ENCODE measurements around the gene ARHGAP12. TPM values are rescaled to one million over a fixed set of nuclear protein-coding genes. Genes with fewer than 3 reads are reported as not detected.

The ARHGAP12 gene
- total and polyA plus RNA-seq, 9 donors: 17.8 to 41.1 (median 23.1) TPM

DNA sequence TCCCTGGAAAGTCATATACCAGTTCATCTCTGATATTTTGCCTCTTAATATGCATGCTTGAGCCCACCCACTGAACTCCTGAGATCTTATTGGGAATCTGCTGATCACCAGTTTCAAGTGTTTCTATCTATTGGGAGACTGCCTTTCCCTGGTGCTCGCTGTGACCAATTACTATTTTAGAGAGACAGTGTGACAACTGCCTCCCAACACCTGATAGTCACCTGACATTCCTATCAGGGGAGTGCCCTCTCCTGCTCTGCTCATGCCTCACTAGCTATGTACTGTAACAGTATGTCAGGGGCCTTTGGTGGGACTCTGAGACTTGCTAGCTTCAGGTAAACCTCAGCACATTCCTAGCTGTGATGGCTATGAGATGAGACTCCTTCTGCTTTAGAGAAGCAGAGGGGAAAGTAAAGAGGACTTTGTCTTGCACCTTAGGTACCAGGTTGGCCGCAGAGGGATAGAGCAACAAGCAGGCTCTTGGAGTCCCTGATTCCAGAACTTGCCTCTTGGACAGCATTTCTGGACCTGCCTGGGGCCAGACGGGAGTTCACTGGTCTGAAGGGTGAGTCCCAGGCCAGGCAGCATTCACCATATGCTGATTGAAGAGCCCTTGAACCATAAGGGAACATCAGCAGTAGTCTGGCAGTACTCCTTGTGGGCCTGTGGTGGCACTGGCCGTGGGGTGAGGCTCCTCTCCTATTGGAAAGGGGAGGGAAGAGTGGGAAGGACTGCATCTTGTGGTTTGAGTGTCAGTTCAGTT lies 34.4 kb upstream of the ARHGAP12 start:
- no peak overlapping the region for H3K4me3 ChIP-seq (ENCODE audit: low read length)
- DNase-seq: no peak
- H3K36me3 ChIP-seq (ENCODE audit: control insufficient read depth, insufficient read depth, low read length): no peaks in the 10 kb centered on the region
- no peaks in the 10 kb centered on the region for H3K9me3 ChIP-seq (replicated peaks; ENCODE audit: control insufficient read depth, low read depth, low read length)
- no peaks in the 10 kb centered on the region for H3K27me3 ChIP-seq (ENCODE audit: control insufficient read depth, insufficient read depth, low read length)
- WGBS (ENCODE audit: insufficient coverage): 83% methylated on average over 4 of the region's 4 CpGs
- H3K27ac ChIP-seq (ENCODE audit: low read length): no peak overlapping the region
- peaks cover 4% of the 10 kb centered on the region for H3K4me1 ChIP-seq (ENCODE audit: control insufficient read depth, insufficient read depth, low read length)

DNA sequence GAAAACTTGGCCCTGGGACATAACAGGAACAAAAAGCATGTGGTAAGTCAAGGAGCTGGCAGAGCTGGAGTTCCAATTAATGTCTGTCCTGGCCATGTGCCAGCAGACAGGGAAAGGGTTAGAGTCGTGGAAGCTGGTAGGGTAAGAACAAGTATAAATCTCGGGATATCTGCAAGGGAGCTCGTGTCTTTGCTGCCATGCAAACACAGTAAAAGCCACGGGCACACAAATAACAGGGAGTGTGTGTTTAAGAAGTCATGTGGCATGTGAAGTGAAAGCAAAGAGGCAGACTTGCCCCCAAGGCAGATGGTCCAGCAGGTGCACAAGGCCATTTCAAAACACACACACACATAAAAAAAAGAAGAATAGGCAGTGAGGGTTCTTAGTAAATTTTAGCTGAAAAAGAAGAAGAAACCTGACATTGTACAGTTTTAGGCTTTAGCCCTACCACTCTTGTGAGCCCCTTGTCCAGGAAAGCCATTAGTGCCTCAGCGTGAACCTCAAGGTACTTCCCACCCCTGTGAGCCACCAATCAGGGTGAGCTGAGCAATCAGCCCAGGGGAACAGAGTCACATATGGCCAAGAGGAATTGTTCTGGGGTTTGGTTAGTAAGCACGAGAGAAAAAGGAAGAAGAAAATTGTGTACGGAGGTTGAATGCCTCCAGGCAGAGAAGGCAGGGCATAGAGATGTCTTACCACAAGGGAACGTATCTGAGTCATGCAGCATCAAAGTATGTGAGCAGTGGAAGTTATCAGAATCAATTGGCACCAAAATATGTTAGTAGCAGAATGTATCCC lies 32.8 kb upstream of the ARHGAP12 start:
- Histone ChIP-seq H3K4me3 (ENCODE audit: low read length) (no peak overlapping the region), H3K9me3 (replicated peaks; ENCODE audit: control insufficient read depth, low read depth, low read length) (no peaks in the 10 kb centered on the region), H3K27ac (ENCODE audit: low read length) (no peak overlapping the region), H3K36me3 (ENCODE audit: control insufficient read depth, insufficient read depth, low read length) (no peaks in the 10 kb centered on the region), H3K27me3 (ENCODE audit: control insufficient read depth, insufficient read depth, low read length) (no peaks in the 10 kb centered on the region), H3K4me1 (ENCODE audit: control insufficient read depth, insufficient read depth, low read length) (peaks cover 4% of the 10 kb centered on the region)
- WGBS (ENCODE audit: insufficient coverage): 63% methylated on average over 5 of the region's 8 CpGs
- DNase-seq: peak; percentile 25

DNA sequence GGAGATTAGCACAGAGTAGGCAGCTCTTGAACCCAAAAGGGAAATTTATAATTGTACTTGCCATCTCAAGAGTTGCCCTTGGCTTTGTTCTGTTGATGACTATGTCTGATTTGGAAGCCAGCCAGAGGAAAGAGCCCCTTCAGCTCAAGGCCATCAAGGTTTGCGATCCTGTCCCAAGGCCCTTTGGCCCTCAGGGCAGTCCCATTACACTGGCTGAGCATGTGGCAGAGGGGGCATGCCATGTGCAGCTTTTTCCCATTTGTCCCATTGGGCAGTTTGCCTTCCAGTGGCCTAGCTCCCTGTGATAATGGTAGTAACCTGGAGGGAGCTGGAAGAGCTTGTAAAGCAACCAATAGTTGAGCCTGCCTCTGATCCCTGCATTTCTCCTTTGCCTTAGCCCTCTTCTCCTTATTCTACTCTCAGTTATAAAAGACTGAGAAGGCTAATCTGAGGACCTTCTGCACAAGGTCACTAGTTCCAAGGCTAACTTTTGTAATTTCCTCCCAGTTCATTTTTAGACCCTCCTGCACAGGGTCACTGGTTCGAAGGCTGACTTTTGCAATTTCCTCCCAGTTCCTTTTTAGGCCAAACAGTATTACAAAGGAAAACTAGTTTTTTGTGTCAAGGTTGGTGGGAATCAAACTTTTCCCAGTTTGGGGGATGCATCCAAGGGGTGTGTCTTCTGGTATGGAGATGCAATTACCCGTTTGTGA lies 31.0 kb upstream of the ARHGAP12 start:
- Histone ChIP-seq H3K36me3 (ENCODE audit: control insufficient read depth, insufficient read depth, low read length) (no peaks in the 10 kb centered on the region), H3K4me1 (ENCODE audit: control insufficient read depth, insufficient read depth, low read length) (peaks cover 4% of the 10 kb centered on the region), H3K9me3 (replicated peaks; ENCODE audit: control insufficient read depth, low read depth, low read length) (peaks cover 5% of the 10 kb centered on the region), H3K27me3 (ENCODE audit: control insufficient read depth, insufficient read depth, low read length) (no peaks in the 10 kb centered on the region), H3K27ac (ENCODE audit: low read length) (no peak overlapping the region), H3K4me3 (ENCODE audit: low read length) (no peak overlapping the region)
- WGBS (ENCODE audit: insufficient coverage): 44% methylated on average over 2 of the region's 3 CpGs
- DNase-seq: peak; percentile 31

DNA sequence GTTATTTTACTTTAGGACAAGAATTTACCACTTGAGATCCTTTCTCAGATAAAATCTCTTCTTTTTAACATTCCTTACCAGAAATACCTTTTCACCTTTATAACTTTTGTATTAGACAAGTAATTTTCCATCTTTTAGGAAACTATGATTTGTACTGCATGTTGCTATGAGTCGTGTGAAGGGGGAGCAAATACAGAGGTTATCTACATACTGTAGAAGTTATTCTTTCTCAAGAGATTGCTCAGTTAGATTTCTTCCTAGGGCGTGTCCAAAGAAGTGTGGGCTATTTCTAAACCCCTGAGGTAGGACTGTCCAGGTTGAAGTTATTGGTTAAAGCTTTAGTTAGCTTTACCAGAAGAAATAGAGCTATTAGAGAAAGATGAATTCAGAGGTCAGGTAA lies 30.2 kb upstream of the ARHGAP12 start:
- peaks cover 4% of the 10 kb centered on the region for H3K4me1 ChIP-seq (ENCODE audit: control insufficient read depth, insufficient read depth, low read length)
- H3K27ac ChIP-seq (ENCODE audit: low read length): no peak overlapping the region
- no peaks in the 10 kb centered on the region for H3K36me3 ChIP-seq (ENCODE audit: control insufficient read depth, insufficient read depth, low read length)
- peaks cover 12% of the 10 kb centered on the region for H3K9me3 ChIP-seq (replicated peaks; ENCODE audit: control insufficient read depth, low read depth, low read length)
- WGBS (ENCODE audit: insufficient coverage): no CpG with 5 or more reads among the region's 2 CpGs
- no peaks in the 10 kb centered on the region for H3K27me3 ChIP-seq (ENCODE audit: control insufficient read depth, insufficient read depth, low read length)
- no peak for DNase-seq
- H3K4me3 ChIP-seq (ENCODE audit: low read length): no peak overlapping the region

DNA sequence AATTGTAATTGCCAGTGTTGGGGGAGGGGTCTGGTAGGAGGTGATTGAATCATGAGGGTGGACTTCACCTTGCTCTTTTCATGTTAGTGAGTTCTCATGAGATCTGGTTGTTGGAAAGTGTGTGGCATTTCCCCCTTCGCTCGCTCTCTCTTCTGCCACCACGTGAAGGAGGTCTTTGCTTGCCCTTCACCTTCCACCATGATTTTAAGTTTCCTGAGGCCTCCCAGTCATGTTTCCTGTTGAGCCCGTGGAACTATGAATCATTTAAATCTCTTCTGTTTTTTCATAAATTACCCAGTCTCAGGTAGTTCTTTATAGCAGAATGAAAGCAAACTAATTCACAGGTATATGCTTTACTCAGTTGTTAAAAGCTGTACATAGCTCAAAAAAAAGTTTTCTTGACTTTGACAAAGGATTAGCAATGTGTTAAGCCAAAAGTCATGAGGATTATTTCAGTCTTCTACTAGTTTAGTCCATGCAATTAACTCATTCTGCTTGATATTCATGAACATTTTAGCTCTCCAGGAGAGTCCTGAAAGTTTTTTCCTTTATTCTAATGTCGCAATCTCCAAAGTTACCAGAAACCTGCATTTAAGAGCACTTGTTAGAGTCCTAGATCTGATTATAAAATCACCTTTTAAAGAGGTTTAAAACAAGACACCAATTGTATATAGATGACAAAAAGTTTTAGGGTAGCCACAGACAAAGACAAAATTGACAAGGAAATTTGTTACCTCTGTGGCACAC lies 27.7 kb upstream of the ARHGAP12 start:
- no peaks in the 10 kb centered on the region for H3K27me3 ChIP-seq (ENCODE audit: control insufficient read depth, insufficient read depth, low read length)
- no peak overlapping the region for H3K27ac ChIP-seq (ENCODE audit: low read length)
- DNase-seq: no peak
- H3K9me3 ChIP-seq (replicated peaks; ENCODE audit: control insufficient read depth, low read depth, low read length): peaks cover 12% of the 10 kb centered on the region
- H3K36me3 ChIP-seq (ENCODE audit: control insufficient read depth, insufficient read depth, low read length): no peaks in the 10 kb centered on the region
- H3K4me1 ChIP-seq (ENCODE audit: control insufficient read depth, insufficient read depth, low read length): peaks cover 4% of the 10 kb centered on the region
- WGBS (ENCODE audit: insufficient coverage): 80% methylated on average over 3 of the region's 5 CpGs
- H3K4me3 ChIP-seq (ENCODE audit: low read length): no peak overlapping the region

DNA sequence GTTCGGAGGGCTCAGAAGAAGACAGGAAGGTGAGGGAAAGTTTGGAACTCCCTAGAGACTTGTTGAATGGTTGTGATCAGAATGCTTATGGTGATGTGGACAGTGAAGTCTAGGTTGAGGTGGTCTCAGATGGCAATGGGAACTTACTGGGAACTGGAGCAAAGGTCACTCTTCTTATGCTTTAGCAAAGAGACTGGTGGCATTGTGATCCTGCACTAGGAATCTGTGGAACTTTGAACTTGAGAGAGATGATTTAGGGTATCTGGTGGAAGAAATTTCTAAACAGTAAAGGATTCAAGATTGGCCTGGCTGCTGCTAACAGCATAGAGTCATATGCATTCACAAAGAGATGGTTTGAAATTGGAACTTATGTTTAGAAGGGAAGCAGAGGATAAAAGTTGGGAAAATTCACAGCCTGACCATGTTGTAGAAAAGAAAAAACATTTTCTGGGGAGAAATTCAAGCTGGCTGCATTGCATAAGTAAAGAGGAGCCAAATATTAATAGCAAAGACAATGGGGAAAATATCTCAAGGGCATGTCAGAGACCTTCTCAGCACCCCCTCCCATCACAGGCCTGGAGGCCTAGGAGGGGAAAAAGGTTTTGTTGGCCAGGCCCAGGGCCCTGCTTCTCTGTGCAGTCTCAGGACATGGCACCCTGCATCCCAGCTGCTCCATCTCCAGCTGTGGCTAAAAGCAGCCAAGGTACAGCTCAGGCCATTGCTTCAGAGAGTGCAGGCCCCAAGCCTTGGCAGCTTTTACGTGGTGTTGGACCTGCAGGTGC lies 26.0 kb upstream of the ARHGAP12 start:
- 86% methylated on average over 2 of the region's 2 CpGs for whole genome bisulfite sequencing (ENCODE audit: insufficient coverage)
- no peak overlapping the region for H3K27ac ChIP-seq (ENCODE audit: low read length)
- H3K27me3 ChIP-seq (ENCODE audit: control insufficient read depth, insufficient read depth, low read length): no peaks in the 10 kb centered on the region
- no peak overlapping the region for H3K4me3 ChIP-seq (ENCODE audit: low read length)
- peaks cover 12% of the 10 kb centered on the region for H3K9me3 ChIP-seq (replicated peaks; ENCODE audit: control insufficient read depth, low read depth, low read length)
- no peaks in the 10 kb centered on the region for H3K36me3 ChIP-seq (ENCODE audit: control insufficient read depth, insufficient read depth, low read length)
- H3K4me1 ChIP-seq (ENCODE audit: control insufficient read depth, insufficient read depth, low read length): no peaks in the 10 kb centered on the region
- no peak for DNase-seq

DNA sequence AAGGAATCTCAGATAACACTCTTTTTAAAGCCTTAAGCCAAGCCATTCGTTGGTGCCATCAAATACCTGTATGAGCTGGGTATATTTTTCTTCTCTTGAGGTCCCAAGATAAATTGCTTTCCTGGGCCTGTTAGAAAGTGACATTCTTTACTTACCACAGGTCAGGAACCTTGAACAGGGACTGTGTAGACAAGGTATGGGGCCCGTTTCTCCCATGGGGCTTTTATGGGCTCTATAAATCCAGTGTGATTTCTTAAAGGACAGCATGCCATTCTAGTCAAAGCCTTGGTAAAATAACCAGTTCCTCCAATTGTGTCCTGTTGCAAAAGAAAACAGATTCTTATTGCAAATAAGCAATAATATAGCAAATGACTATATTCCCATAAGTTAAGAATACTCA lies 24.8 kb upstream of the ARHGAP12 start:
- no peaks in the 10 kb centered on the region for H3K27me3 ChIP-seq (ENCODE audit: control insufficient read depth, insufficient read depth, low read length)
- no CpG with 5 or more reads among the region's 2 CpGs for WGBS (ENCODE audit: insufficient coverage)
- no peak overlapping the region for H3K4me3 ChIP-seq (ENCODE audit: low read length)
- no peak for DNase-seq
- H3K4me1 ChIP-seq (ENCODE audit: control insufficient read depth, insufficient read depth, low read length): no peaks in the 10 kb centered on the region
- H3K27ac ChIP-seq (ENCODE audit: low read length): no peak overlapping the region
- no peaks in the 10 kb centered on the region for H3K36me3 ChIP-seq (ENCODE audit: control insufficient read depth, insufficient read depth, low read length)
- peaks cover 12% of the 10 kb centered on the region for H3K9me3 ChIP-seq (replicated peaks; ENCODE audit: control insufficient read depth, low read depth, low read length)

DNA sequence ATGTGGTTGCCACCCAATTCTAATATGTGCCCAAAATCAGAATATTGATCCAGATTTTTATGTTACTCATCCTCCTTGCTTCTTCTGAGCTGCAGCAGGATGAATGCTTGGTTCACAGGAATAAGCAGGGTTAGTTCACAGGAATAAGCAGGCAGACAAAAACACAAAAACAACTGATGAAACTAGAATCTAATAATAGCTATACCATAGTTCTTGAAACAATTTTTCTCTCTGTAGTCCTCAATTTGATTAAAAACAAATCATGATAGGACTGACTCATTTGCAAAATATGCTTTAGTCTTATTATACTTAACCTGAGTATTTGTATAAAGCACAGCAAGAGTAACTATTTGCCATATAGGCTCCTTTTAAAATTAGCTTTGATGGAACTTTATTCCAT lies 24.4 kb upstream of the ARHGAP12 start:
- Histone ChIP-seq H3K4me1 (ENCODE audit: control insufficient read depth, insufficient read depth, low read length) (no peaks in the 10 kb centered on the region), H3K4me3 (ENCODE audit: low read length) (no peak overlapping the region), H3K9me3 (replicated peaks; ENCODE audit: control insufficient read depth, low read depth, low read length) (peaks cover 12% of the 10 kb centered on the region), H3K27ac (ENCODE audit: low read length) (no peak overlapping the region), H3K27me3 (ENCODE audit: control insufficient read depth, insufficient read depth, low read length) (no peaks in the 10 kb centered on the region), H3K36me3 (ENCODE audit: control insufficient read depth, insufficient read depth, low read length) (no peaks in the 10 kb centered on the region)
- no peak for DNase-seq

DNA sequence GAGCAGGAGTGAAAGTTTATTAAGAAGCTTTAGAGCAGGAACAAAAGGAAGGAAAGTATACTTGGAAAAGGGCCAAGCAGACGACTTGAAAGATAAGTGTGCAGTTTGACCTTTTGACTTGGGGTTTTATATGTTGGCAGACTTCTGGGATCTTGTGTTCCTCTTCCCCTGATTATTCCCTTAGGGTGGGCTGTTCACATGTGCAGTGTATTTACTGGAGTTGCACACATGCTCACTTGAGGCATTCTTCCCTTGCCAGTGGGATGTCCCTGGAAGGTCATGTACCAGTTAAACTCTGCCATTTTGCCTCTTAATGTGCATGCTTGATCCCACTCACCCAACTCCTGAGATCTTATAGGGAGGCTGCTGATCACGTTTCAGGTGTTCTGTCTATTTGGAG lies 23.4 kb upstream of the ARHGAP12 start:
- H3K4me1 ChIP-seq (ENCODE audit: control insufficient read depth, insufficient read depth, low read length): no peaks in the 10 kb centered on the region
- H3K27ac ChIP-seq (ENCODE audit: low read length): no peak overlapping the region
- no peak for DNase-seq
- no peak overlapping the region for H3K4me3 ChIP-seq (ENCODE audit: low read length)
- 20% methylated on average over 1 of the region's 2 CpGs for WGBS (ENCODE audit: insufficient coverage)
- no peaks in the 10 kb centered on the region for H3K36me3 ChIP-seq (ENCODE audit: control insufficient read depth, insufficient read depth, low read length)
- H3K27me3 ChIP-seq (ENCODE audit: control insufficient read depth, insufficient read depth, low read length): no peaks in the 10 kb centered on the region
- H3K9me3 ChIP-seq (replicated peaks; ENCODE audit: control insufficient read depth, low read depth, low read length): peaks cover 12% of the 10 kb centered on the region

Data from muscle of leg (tissue), 11 donors.